ENCODE measurements around the gene WWOX. TPM values are rescaled to one million over a fixed set of nuclear protein-coding genes. Genes with fewer than 3 reads are reported as not detected.

The WWOX gene
- total RNA-seq, 1 donor from 2014 or later = 106 TPM

DNA sequence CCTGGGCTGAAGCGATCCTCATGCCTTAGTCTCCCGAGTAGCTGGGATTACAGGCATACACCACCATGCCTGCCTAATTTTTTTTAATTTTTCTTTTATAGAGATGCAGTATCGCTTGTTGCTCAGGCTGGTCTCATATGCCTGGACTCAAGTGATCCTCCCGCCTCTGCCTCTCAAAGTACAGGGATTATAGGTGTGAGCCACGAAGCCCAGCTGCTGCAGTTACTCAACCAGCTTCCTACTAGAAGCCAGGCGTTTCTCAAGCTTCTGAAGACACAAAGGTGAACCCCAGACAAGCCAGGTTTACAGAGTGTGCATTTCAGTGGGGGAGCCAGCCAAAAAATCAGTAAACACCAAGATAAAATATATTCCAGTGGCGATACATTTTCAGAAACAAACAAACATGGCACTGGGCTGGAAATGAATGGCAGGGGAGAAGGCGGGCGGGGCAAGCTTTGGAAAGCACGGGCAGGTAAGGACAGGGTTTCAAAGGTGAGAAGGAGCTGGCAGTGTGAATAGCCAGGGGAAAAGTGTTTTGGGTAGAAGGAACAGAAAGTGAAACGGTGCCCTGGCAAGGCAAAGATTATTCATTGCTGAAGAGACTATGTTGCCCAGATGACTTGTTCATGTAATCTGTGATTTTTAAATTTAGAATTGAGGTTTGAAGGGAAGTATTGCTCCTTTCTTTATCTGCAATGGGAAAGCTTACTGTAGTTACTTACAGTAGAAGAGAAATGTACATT, 471.1 kb downstream of the WWOX start:
- intact Hi-C loops (cut with DNase I) = no loop called here
- H3K36me3 ChIP-seq = no peaks in the 10 kb centered on the region

GRCh38 chr16:78571434-78571833, 472.0 kb downstream of the WWOX start:
- TF ChIP-seq, protein P1, sequence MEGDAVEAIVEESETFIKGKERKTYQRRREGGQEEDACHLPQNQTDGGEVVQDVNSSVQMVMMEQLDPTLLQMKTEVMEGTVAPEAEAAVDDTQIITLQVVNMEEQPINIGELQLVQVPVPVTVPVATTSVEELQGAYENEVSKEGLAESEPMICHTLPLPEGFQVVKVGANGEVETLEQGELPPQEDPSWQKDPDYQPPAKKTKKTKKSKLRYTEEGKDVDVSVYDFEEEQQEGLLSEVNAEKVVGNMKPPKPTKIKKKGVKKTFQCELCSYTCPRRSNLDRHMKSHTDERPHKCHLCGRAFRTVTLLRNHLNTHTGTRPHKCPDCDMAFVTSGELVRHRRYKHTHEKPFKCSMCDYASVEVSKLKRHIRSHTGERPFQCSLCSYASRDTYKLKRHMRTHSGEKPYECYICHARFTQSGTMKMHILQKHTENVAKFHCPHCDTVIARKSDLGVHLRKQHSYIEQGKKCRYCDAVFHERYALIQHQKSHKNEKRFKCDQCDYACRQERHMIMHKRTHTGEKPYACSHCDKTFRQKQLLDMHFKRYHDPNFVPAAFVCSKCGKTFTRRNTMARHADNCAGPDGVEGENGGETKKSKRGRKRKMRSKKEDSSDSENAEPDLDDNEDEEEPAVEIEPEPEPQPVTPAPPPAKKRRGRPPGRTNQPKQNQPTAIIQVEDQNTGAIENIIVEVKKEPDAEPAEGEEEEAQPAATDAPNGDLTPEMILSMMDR (IDR thresholded peaks at IDR 0.05) = no peak
- H3K27me3 ChIP-seq = no peaks in the 10 kb centered on the region
- H3K4me1 ChIP-seq = no peaks in the 10 kb centered on the region
- no peaks in the 10 kb centered on the region for H3K9me3 ChIP-seq
- H3K4me3 ChIP-seq = no peak overlapping the region
- H3K36me3 ChIP-seq = no peaks in the 10 kb centered on the region
- no peak for DNase-seq (ENCODE audit: low spot score in 2 of 2)
- H3K27ac ChIP-seq = no peak overlapping the region
- intact Hi-C loops (cut with DNase I) = no loop called here

More for the DNA sequence above, 471.1 kb downstream of the WWOX start:
- Histone ChIP-seq H3K9me3 (no peaks in the 10 kb centered on the region), H3K4me1 (no peaks in the 10 kb centered on the region), H3K27me3 (no peaks in the 10 kb centered on the region), H3K27ac (no peak overlapping the region), H3K4me3 (no peak overlapping the region)
- TF ChIP-seq, protein P1 (IDR thresholded peaks at IDR 0.05) = no peak
- no peak for DNase-seq (ENCODE audit: low spot score in 2 of 2)

DNA sequence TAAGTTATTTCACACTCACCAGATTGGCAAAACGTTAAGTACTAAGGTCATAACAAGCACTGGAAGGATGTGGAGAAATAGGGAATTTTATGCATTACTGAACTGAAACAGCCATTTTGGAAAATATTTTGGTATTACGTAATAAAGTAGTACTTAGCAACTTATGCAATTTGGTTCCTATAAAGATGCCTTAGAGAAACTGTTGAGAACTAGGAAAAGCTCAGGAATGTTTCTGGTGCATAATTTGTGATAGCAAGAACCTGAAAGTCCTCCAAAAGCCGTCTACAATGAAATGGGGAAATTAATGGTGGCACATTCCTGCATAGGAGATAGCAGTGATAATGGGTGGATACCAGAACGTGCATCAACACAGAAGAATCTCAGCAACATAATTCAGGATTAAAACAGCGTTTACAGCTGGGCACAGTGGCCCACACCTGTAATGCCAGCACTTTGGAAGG, 472.5 kb downstream of the WWOX start:
- TF ChIP-seq, protein P1 (IDR thresholded peaks at IDR 0.05) = no peak
- no peak overlapping the region for H3K27ac ChIP-seq
- intact Hi-C loops (cut with DNase I) = no loop called here
- no peaks in the 10 kb centered on the region for H3K4me1 ChIP-seq
- H3K4me3 ChIP-seq = no peak overlapping the region
- no peaks in the 10 kb centered on the region for H3K9me3 ChIP-seq
- no peaks in the 10 kb centered on the region for H3K27me3 ChIP-seq
- H3K36me3 ChIP-seq = no peaks in the 10 kb centered on the region
- DNase-seq (ENCODE audit: low spot score in 2 of 2) = no peak

DNA sequence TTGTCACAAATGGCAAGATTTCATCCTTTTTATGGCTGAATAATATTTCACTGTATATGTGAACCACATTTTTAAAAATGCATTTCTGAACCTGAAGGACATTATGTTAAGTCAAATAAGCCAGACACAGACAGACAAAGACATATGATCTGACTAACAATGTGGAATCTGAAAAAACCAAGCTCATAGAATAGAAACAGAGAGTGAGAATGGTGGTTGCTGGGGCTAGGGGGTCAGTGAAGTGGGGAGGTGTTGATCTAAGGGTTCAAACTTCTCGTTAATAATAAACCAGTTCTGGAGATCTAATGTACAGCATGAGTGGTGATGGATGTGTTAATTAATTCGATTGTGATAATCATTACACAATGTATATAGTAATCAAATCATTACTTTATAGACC, 475.1 kb downstream of the WWOX start:
- intact Hi-C loops (cut with DNase I) = no loop called here
- H3K27me3 ChIP-seq = no peaks in the 10 kb centered on the region
- TF ChIP-seq, protein P1 (IDR thresholded peaks at IDR 0.05) = no peak
- no peaks in the 10 kb centered on the region for H3K9me3 ChIP-seq
- no peaks in the 10 kb centered on the region for H3K36me3 ChIP-seq
- no peak overlapping the region for H3K27ac ChIP-seq
- H3K4me3 ChIP-seq = no peak overlapping the region
- no peaks in the 10 kb centered on the region for H3K4me1 ChIP-seq
- DNase-seq (ENCODE audit: low spot score in 2 of 2) = no peak

DNA sequence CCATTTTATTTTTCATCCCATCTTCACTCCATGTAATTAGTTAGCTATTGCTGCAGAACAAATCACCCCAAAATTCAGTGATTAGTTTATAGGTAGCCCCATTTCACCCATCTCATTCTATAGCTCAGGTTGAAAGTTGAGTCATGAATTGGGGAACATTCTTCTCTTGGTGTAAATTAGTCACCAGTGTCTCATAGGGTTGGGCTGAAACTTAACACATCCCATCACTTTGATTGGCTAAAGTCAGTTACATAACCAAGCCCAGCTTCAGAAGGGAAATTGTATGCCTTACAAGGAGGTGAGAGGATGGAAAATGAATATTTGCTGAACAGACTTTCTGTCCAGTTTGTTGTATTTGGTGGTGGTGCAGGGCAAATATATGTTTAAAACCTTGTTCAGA, 477.5 kb downstream of the WWOX start:
- H3K27me3 ChIP-seq = no peaks in the 10 kb centered on the region
- TF ChIP-seq, protein P1 (IDR thresholded peaks at IDR 0.05) = no peak
- H3K4me3 ChIP-seq = no peak overlapping the region
- no peaks in the 10 kb centered on the region for H3K36me3 ChIP-seq
- no peak for DNase-seq (ENCODE audit: low spot score in 2 of 2)
- H3K4me1 ChIP-seq = no peaks in the 10 kb centered on the region
- H3K27ac ChIP-seq = no peak overlapping the region
- H3K9me3 ChIP-seq = no peaks in the 10 kb centered on the region
- intact Hi-C loops (cut with DNase I) = no loop called here
